AG04449 (cell line): ENCODE measurements around the gene ITPR2.
A peak's percentile ranks its signal among the peaks of the same experiment; 100 is the strongest.

Experiments used
- CTCF ChIA-PET: fragments of 350-600 bp; formaldehyde crosslinking; extraction: SDS; loops from one replicate; lab custom pipeline; 2021; ENCODE audit warnings: antibody characterized with exemption; lab: Yijun Ruan, JAX
- POLR2A ChIA-PET: fragments of 400-600, 350-600 bp; formaldehyde crosslinking; extraction: SDS; loops from one replicate; lab custom pipeline; 2020; ENCODE audit warnings: antibody characterized with exemption, inconsistent platforms; lab: Yijun Ruan, JAX
- DNase-seq: peaks from one replicate; pipeline ENCODE4 v3.0.0-alpha.2; 2010; ENCODE audit warnings: low read depth, low spot score
- H3K4me3 ChIP-seq: 2 replicates; pipeline ENCODE4 v1.5.1; 2011; ENCODE audit warnings: low read depth, mild to moderate bottlenecking, control low read depth, low read length
- TF ChIP-seq, protein P1 (sequence below): IDR thresholded peaks from one replicate; pipeline ENCODE4 v1.5.1; 2011; ENCODE audit warnings: mild to moderate bottlenecking, moderate library complexity, low read length, control low read depth, inconsistent platforms; ENCODE audit not compliant: insufficient read depth; ENCODE audit errors: missing control alignments

ITPR2 gene

DNA sequence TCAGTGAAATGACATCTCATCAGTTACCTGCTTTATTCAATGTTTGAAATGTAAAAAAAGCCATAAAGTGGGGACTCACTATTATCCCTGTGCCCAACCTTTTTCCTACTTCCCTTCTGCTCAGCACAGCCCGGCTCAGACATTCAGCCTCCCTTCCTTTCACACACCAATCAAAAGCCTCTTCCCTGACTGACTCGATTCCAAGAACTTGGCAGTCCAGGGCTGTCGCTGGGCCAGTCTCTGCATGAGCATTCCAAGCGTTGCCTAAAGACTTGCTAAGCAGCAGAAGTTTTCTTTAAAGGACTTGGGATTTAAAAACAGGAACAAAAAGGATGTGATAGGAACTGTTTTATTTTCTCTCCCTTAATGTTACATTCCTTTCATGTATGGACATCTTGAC lies 22.7 kb downstream of the ITPR2 start:
- peak; percentile 65 for DNase-seq
- ChIA-PET CTCF (interaction anchor here (1.1 kb wide), 1 partner anchor 109 kb away, joined by 3 read pairs; no protein-coding TSS in a partner anchor), POLR2A (no interaction called here)
- H3K4me3 ChIP-seq = no peak overlapping the region
- TF ChIP-seq, protein P1, sequence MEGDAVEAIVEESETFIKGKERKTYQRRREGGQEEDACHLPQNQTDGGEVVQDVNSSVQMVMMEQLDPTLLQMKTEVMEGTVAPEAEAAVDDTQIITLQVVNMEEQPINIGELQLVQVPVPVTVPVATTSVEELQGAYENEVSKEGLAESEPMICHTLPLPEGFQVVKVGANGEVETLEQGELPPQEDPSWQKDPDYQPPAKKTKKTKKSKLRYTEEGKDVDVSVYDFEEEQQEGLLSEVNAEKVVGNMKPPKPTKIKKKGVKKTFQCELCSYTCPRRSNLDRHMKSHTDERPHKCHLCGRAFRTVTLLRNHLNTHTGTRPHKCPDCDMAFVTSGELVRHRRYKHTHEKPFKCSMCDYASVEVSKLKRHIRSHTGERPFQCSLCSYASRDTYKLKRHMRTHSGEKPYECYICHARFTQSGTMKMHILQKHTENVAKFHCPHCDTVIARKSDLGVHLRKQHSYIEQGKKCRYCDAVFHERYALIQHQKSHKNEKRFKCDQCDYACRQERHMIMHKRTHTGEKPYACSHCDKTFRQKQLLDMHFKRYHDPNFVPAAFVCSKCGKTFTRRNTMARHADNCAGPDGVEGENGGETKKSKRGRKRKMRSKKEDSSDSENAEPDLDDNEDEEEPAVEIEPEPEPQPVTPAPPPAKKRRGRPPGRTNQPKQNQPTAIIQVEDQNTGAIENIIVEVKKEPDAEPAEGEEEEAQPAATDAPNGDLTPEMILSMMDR = no peak

DNA sequence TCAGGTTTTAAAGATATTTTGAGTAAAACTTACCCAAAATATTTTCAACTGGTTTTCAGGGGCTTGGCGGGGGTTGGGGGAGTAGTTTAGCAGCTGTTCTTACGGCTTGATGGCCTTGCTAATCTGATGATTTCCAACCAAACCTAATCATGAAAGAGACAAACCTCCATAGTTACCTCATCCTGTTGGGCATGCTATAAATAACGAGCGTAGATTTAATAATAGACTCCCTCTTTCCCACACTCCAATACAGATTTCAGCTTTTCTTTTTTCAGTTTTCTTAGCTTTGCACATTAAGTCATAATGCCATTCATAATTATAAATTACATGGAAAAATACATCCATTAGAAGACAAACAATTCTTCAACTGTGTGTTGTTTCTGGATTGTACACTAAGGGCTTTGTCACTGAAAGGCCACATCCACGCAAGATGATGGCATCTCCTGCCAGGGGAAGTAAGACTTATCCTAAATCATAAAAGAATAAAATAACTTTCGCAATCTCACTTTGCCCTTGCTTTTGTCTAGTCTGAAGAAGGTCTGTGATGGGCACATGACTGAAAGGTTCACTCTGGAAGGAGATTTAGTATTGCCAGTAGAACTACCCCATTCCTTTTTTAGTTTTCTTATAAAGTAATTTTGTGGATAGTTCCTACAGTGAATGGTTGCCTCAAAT lies 23.2 kb downstream of the ITPR2 start:
- POLR2A ChIA-PET = no interaction called here
- TF ChIP-seq, protein P1 = no peak
- CTCF ChIA-PET = interaction anchor here (1.1 kb wide), 1 partner anchor 108 kb away, joined by 3 read pairs; no protein-coding TSS in a partner anchor
- DNase-seq = no peak
- H3K4me3 ChIP-seq = no peak overlapping the region

DNA sequence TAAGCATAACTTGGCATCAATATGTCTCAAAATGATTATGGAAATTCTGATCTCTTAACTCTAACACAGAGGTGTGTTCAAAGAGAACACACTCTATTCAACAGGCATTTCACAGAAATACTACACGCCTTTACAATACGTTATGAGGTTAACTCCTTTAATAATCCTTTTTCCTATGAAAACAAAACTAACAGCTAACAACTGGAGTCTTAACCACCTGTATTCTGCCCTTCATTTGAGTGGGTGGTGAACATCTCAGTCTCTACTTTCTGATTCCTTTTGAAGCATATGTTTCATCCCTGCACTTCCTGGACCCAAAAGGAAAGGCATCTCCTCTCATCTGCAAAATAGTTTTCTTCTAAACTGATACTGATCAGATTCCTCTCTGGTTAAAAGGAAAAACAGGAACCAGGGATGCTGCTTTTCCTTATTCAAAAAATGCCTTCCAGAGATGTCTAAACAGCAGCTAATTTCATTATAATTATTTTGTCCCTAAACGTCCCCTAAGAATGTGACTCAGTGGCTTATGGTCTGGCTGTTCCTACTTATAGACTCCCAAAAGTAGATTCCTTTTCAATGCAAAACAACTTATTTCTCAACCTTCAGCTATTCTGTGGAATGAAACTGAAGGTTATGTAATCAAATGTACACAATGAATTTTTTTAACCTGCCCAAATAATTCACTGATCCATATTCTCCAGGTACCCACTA lies 24.1 kb downstream of the ITPR2 start:
- POLR2A ChIA-PET = no interaction called here
- H3K4me3 ChIP-seq = no peak overlapping the region
- TF ChIP-seq, protein P1 = no peak
- no peak for DNase-seq
- CTCF ChIA-PET = no interaction called here

DNA sequence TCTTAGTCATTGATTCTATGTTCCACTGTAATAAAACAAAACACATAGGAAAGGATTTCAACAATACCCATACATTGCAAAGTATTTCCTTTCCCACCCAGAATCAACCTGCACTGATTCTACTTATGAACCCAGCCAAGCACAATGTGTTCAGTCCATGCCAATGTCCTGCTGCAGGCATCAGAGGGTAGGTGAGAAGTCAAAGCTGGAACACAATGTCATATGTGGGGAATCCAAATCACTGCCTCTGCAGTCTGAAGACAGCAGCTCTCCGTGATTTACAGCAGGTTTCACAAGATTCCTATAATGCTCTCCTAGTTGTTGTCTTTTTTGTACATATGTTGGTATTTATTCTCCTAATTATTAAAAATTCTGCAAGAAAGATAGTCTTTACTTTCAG lies 25.7 kb downstream of the ITPR2 start:
- TF ChIP-seq, protein P1 = no peak
- DNase-seq = no peak
- no peak overlapping the region for H3K4me3 ChIP-seq
- CTCF ChIA-PET = no interaction called here
- POLR2A ChIA-PET = no interaction called here

DNA sequence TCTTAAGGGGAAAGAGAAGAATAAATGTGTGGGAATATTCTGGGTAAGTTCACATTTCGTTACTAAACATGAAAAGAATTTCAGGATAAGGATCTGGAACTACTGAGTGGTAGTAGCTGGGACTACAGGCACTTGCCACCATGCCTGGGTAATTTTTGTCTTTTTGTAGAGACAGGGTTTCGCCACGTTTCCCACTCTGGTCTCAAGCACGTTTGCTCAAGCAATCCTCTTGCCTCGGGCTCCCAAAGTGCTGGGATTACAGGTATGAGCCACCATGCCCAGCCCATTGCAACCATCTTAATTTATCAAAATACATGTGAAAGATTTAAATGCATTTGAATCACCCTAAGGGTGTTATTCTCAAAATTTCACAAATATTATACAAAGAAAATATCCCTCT lies 26.4 kb downstream of the ITPR2 start:
- TF ChIP-seq, protein P1 = no peak

DNA sequence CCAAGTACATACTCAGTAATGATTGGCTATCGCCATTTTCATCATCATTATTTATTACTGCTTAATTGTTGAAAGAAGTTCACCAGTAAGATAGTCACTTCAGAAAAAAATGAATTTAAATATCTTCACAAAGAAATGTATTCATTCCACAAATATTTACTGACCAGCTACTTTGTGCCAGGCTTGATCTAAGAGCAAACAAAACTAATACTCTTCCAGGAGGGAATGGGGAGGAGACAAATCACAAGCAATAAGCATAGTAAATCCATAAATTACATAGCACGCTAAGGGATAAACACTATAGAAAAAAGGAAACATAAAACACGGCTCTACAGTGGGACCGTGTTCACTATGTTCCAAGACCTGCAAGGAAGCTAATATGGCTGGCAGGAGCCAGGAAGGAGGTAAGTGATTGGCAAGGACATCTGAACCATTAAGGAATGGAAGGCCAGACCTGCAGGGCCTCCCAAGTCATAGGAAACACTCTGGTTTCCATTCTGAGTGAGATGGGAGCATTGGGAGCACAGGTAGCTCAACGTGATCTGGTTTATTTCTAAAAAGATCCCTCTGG lies 27.5 kb downstream of the ITPR2 start:
- TF ChIP-seq, protein P1 = no peak
- POLR2A ChIA-PET = no interaction called here
- DNase-seq = no peak
- CTCF ChIA-PET = no interaction called here
- H3K4me3 ChIP-seq = no peak overlapping the region

More for the DNA sequence above, 26.4 kb downstream of the ITPR2 start:
- ChIA-PET POLR2A (no interaction called here), CTCF (no interaction called here)
- DNase-seq = no peak
- H3K4me3 ChIP-seq = no peak overlapping the region
